ENCODE measurements around the gene STC2.

Gene STC2

GRCh38 chr5:173340984-173341383 is 12.8 kb upstream of the STC2 start:
- Histone ChIP-seq H4K12ac (ENCODE audit: low read depth, low read length) (no peak overlapping the region), H2AK5ac (ENCODE audit: low read length) (no peak overlapping the region), H2AFZ (ENCODE audit: insufficient read depth, low read length, poor library complexity) (no peak overlapping the region), H3K9me3 (ENCODE audit: insufficient read depth, low read depth, low read length) (no peaks in the 10 kb centered on the region), H3K23ac (ENCODE audit: low read length) (no peak overlapping the region), H3K27ac (ENCODE audit: low read depth, low read length) (no peak overlapping the region), H3K14ac (ENCODE audit: low read length) (no peak overlapping the region), H2BK120ac (ENCODE audit: insufficient read depth, low read length, poor library complexity) (no peak overlapping the region), H3K18ac (ENCODE audit: low read length) (no peak overlapping the region), H2BK12ac (ENCODE audit: low read length) (no peak overlapping the region), H3K79me2 (ENCODE audit: control insufficient read depth, insufficient read depth, low read length, poor library complexity) (no peaks in the 10 kb centered on the region), H2BK5ac (ENCODE audit: low read depth, low read length, poor library complexity) (no peak overlapping the region), H3K9ac (ENCODE audit: low read length) (no peak overlapping the region), H3K27me3 (ENCODE audit: insufficient read depth, low read length) (no peaks in the 10 kb centered on the region), H4K8ac (ENCODE audit: low read depth, low read length) (no peak overlapping the region), H3K79me1 (ENCODE audit: low read length) (no peaks in the 10 kb centered on the region), H3K4me1 (ENCODE audit: control insufficient read depth in 1 of 2, insufficient read depth in 2 of 2, low read length in 2 of 2) (no peaks in the 10 kb centered on the region), H3K4ac (ENCODE audit: low read depth, low read length) (no peak overlapping the region), H3K36me3 (ENCODE audit: control insufficient read depth in 1 of 2, insufficient read depth in 2 of 2, low read length in 2 of 2) (no peaks in the 10 kb centered on the region), H4K91ac (ENCODE audit: low read depth, low read length) (no peak overlapping the region), H3K4me3 (ENCODE audit: low read depth, low read length) (no peak overlapping the region), H3K4me2 (ENCODE audit: low read length) (no peak overlapping the region)
- no CpG with 5 or more reads among the region's 6 CpGs for WGBS (ENCODE audit: extremely low coverage, insufficient coverage, insufficient read length)
- no peak for DNase-seq

GRCh38 chr5:173340451-173340850 is 12.2 kb upstream of the STC2 start:
- WGBS (ENCODE audit: extremely low coverage, insufficient coverage, insufficient read length): no CpG with 5 or more reads among the region's 9 CpGs

GRCh38 chr5:173339286-173339685 is 11.1 kb upstream of the STC2 start:
- Histone ChIP-seq H3K14ac (ENCODE audit: low read length) (no peak overlapping the region), H3K4ac (ENCODE audit: low read depth, low read length) (no peak overlapping the region)

More at GRCh38 chr5:173340451-173340850, 12.2 kb upstream of the STC2 start:
- H4K91ac ChIP-seq (ENCODE audit: low read depth, low read length): no peak overlapping the region
- no peaks in the 10 kb centered on the region for H3K9me3 ChIP-seq (ENCODE audit: insufficient read depth, low read depth, low read length)
- H4K12ac ChIP-seq (ENCODE audit: low read depth, low read length): no peak overlapping the region
- no peak overlapping the region for H3K4ac ChIP-seq (ENCODE audit: low read depth, low read length)
- no peaks in the 10 kb centered on the region for H3K79me1 ChIP-seq (ENCODE audit: low read length)
- H3K27ac ChIP-seq (ENCODE audit: low read depth, low read length): no peak overlapping the region
- H3K4me3 ChIP-seq (ENCODE audit: low read depth, low read length): no peak overlapping the region
- H3K14ac ChIP-seq (ENCODE audit: low read length): no peak overlapping the region
- H3K23ac ChIP-seq (ENCODE audit: low read length): no peak overlapping the region
- DNase-seq: no peak
- H2BK120ac ChIP-seq (ENCODE audit: insufficient read depth, low read length, poor library complexity): no peak overlapping the region
- no peak overlapping the region for H2BK12ac ChIP-seq (ENCODE audit: low read length)
- H3K9ac ChIP-seq (ENCODE audit: low read length): no peak overlapping the region
- no peaks in the 10 kb centered on the region for H3K36me3 ChIP-seq (ENCODE audit: control insufficient read depth in 1 of 2, insufficient read depth in 2 of 2, low read length in 2 of 2)
- H2AFZ ChIP-seq (ENCODE audit: insufficient read depth, low read length, poor library complexity): no peak overlapping the region
- no peak overlapping the region for H3K4me2 ChIP-seq (ENCODE audit: low read length)
- no peak overlapping the region for H2AK5ac ChIP-seq (ENCODE audit: low read length)
- H3K4me1 ChIP-seq (ENCODE audit: control insufficient read depth in 1 of 2, insufficient read depth in 2 of 2, low read length in 2 of 2): no peaks in the 10 kb centered on the region
- H2BK5ac ChIP-seq (ENCODE audit: low read depth, low read length, poor library complexity): no peak overlapping the region
- no peak overlapping the region for H4K8ac ChIP-seq (ENCODE audit: low read depth, low read length)
- H3K27me3 ChIP-seq (ENCODE audit: insufficient read depth, low read length): no peaks in the 10 kb centered on the region
- H3K18ac ChIP-seq (ENCODE audit: low read length): no peak overlapping the region
- no peaks in the 10 kb centered on the region for H3K79me2 ChIP-seq (ENCODE audit: control insufficient read depth, insufficient read depth, low read length, poor library complexity)

GRCh38 chr5:173338380-173339015 is 10.3 kb upstream of the STC2 start:
- H3K9me3 ChIP-seq (ENCODE audit: insufficient read depth, low read depth, low read length): no peaks in the 10 kb centered on the region
- H2BK12ac ChIP-seq (ENCODE audit: low read length): no peak overlapping the region
- no peak overlapping the region for H4K91ac ChIP-seq (ENCODE audit: low read depth, low read length)
- no peaks in the 10 kb centered on the region for H3K4me1 ChIP-seq (ENCODE audit: control insufficient read depth in 1 of 2, insufficient read depth in 2 of 2, low read length in 2 of 2)
- no peak overlapping the region for H4K12ac ChIP-seq (ENCODE audit: low read depth, low read length)
- H3K23ac ChIP-seq (ENCODE audit: low read length): no peak overlapping the region
- H2AK5ac ChIP-seq (ENCODE audit: low read length): no peak overlapping the region
- no peaks in the 10 kb centered on the region for H3K36me3 ChIP-seq (ENCODE audit: control insufficient read depth in 1 of 2, insufficient read depth in 2 of 2, low read length in 2 of 2)
- no peaks in the 10 kb centered on the region for H3K79me1 ChIP-seq (ENCODE audit: low read length)
- H2BK120ac ChIP-seq (ENCODE audit: insufficient read depth, low read length, poor library complexity): no peak overlapping the region
- H3K9ac ChIP-seq (ENCODE audit: low read length): no peak overlapping the region
- no CpG with 5 or more reads among the region's 10 CpGs for WGBS (ENCODE audit: extremely low coverage, insufficient coverage, insufficient read length)
- H3K14ac ChIP-seq (ENCODE audit: low read length): no peak overlapping the region
- H3K27ac ChIP-seq (ENCODE audit: low read depth, low read length): no peak overlapping the region
- no peak overlapping the region for H2AFZ ChIP-seq (ENCODE audit: insufficient read depth, low read length, poor library complexity)
- H4K8ac ChIP-seq (ENCODE audit: low read depth, low read length): no peak overlapping the region
- no peak overlapping the region for H2BK5ac ChIP-seq (ENCODE audit: low read depth, low read length, poor library complexity)
- H3K18ac ChIP-seq (ENCODE audit: low read length): no peak overlapping the region
- H3K79me2 ChIP-seq (ENCODE audit: control insufficient read depth, insufficient read depth, low read length, poor library complexity): no peaks in the 10 kb centered on the region
- H3K4me3 ChIP-seq (ENCODE audit: low read depth, low read length): no peak overlapping the region
- no peak overlapping the region for H3K4me2 ChIP-seq (ENCODE audit: low read length)
- H3K27me3 ChIP-seq (ENCODE audit: insufficient read depth, low read length): no peaks in the 10 kb centered on the region
- H3K4ac ChIP-seq (ENCODE audit: low read depth, low read length): no peak overlapping the region
- no peak for DNase-seq

More at GRCh38 chr5:173339286-173339685, 11.1 kb upstream of the STC2 start:
- Histone ChIP-seq H3K9ac (ENCODE audit: low read length) (no peak overlapping the region), H3K27me3 (ENCODE audit: insufficient read depth, low read length) (no peaks in the 10 kb centered on the region), H2AFZ (ENCODE audit: insufficient read depth, low read length, poor library complexity) (no peak overlapping the region), H2BK120ac (ENCODE audit: insufficient read depth, low read length, poor library complexity) (no peak overlapping the region), H4K12ac (ENCODE audit: low read depth, low read length) (no peak overlapping the region), H3K18ac (ENCODE audit: low read length) (no peak overlapping the region), H3K23ac (ENCODE audit: low read length) (no peak overlapping the region), H2BK12ac (ENCODE audit: low read length) (no peak overlapping the region), H3K4me3 (ENCODE audit: low read depth, low read length) (no peak overlapping the region), H3K79me1 (ENCODE audit: low read length) (no peaks in the 10 kb centered on the region), H3K4me2 (ENCODE audit: low read length) (no peak overlapping the region), H3K4me1 (ENCODE audit: control insufficient read depth in 1 of 2, insufficient read depth in 2 of 2, low read length in 2 of 2) (no peaks in the 10 kb centered on the region), H3K79me2 (ENCODE audit: control insufficient read depth, insufficient read depth, low read length, poor library complexity) (no peaks in the 10 kb centered on the region), H3K36me3 (ENCODE audit: control insufficient read depth in 1 of 2, insufficient read depth in 2 of 2, low read length in 2 of 2) (no peaks in the 10 kb centered on the region), H3K27ac (ENCODE audit: low read depth, low read length) (no peak overlapping the region), H3K9me3 (ENCODE audit: insufficient read depth, low read depth, low read length) (no peaks in the 10 kb centered on the region), H2AK5ac (ENCODE audit: low read length) (no peak overlapping the region), H4K8ac (ENCODE audit: low read depth, low read length) (no peak overlapping the region), H4K91ac (ENCODE audit: low read depth, low read length) (no peak overlapping the region), H2BK5ac (ENCODE audit: low read depth, low read length, poor library complexity) (no peak overlapping the region)
- no peak for DNase-seq
- no CpG with 5 or more reads among the region's 11 CpGs for WGBS (ENCODE audit: extremely low coverage, insufficient coverage, insufficient read length)

All from trophoblast cell (in vitro differentiated cells and primary cell).